ENCODE measurements around the gene PLA2G4B.

Gene PLA2G4B

GRCh38 chr15:41838400-41838897, at the start of gene PLA2G4B:
TSS of gene PLA2G4B (plus strand) at chr15:41838847. CDS start at chr15:41838914, 67 bp downstream.
- DNase-seq: no peak

DNA sequence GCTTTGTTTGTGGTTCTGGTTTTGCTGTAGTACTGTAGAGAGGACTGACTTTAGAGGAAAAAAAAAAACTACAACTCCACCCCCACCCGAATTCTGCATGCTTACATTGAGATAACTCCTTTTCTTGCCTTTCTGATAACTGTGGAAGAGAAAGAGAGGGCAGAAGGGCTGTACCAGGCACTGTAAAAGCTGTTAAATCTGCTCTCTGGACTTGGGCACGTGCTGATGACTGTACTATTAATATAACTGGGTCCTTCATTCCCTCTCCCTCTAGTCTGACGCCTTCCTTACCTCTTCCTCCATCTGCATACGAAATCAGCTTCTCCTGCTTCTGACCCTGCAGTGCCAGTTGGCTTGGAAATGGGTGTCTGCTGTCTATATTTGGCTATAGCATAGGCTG, 49.4 kb upstream of the PLA2G4B start:
- DNase-seq: no peak

DNA sequence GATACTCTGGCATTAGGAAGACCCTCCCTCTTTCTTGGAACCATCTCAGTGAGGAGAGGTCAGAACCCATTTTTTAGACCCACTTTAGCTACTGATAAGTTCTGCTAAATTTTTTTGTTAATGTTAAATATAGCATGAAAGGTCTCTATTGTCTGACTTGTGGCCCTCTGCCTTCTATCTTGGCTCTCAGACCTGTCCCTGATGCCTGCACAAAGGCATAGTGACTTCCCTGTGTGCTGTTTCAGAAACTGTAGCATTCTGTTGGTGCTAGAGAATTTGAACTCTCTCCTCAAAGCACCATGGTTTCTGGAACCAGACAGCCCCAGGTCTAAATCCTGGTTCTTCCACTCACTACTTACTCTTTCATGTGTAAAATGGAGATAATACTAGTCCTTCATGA, 49.0 kb upstream of the PLA2G4B start:
- DNase-seq: no peak

- DNase-seq: no peak
Measured at GRCh38 chr15:41790169-41790568, 48.5 kb upstream of the PLA2G4B start.

GRCh38 chr15:41790756-41791546, 47.7 kb upstream of the PLA2G4B start:
- no peak for DNase-seq

GRCh38 chr15:41791547-41791937, 47.1 kb upstream of the PLA2G4B start:
- no peak for DNase-seq

DNA sequence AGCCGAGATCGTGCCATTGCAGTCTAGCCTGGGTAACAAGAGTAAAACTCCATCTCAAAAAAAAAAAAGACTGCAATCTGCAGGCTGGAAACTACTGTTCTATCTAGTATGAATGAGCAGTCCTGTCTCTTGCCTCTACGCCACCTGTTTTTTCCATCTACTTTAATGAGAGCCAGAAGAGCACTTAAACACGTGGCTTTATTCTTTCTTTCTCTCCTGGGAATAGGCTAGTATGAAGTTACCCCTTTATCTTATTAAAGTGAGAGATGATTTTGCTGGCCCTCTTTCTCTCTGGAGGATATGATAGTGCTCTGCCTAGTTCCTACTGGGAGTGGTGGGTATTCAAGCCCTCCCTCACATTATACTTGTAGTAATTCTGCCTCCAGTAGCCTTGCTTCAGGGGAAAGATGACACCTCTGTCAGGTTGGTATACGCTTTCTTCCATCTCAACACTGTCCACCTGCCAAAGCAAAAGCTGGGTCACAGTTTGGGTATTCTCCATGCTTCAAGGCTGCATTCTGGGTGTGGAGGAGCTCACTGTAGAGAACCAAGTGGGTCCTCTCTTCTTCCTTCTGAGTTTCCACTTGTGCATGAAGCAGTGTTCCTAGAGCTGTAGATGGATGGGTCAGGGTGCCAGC, 46.5 kb upstream of the PLA2G4B start:
- DNase-seq: peak; percentile 21

- DNase-seq: no peak
Measured at GRCh38 chr15:41794081-41794480, 44.6 kb upstream of the PLA2G4B start.

GRCh38 chr15:41795996-41796856, 42.4 kb upstream of the PLA2G4B start:
- DNase-seq: peak; percentile 71

DNA sequence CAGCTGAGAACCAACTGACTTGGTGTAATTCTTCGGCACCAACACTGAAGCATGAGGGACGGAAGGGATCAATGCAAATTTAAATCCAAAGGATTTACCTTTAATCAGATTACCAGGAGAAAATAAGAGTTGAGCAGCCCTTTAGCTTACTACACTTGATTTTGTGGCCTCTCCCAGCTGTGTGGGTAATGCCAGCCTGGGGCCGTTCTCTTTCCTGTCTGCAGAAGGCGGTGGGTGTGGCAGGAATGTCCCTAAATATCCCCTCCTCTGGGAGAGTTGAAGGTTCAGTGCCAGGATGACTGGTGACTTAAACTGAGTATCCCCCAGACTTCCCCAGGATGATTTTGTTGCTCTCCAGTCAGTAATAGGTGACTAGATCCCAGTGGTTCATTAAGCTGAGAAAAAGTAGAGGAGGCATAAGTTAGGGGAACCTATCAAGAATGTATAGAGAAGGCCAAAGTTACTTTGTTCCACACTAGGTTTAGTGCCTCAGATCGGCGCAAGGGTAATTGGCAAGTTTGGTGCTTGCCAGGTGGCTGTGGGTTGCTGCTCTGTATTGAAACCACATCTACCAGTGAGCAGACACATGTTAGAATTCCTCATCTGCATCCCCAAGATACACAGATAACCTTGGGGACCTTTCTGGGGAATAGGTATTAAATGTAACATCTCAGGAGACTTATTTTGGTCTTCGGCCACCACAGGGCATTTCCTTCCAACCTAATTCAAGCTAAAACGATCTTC, 41.3 kb upstream of the PLA2G4B start:
- DNase-seq: no peak

DNA sequence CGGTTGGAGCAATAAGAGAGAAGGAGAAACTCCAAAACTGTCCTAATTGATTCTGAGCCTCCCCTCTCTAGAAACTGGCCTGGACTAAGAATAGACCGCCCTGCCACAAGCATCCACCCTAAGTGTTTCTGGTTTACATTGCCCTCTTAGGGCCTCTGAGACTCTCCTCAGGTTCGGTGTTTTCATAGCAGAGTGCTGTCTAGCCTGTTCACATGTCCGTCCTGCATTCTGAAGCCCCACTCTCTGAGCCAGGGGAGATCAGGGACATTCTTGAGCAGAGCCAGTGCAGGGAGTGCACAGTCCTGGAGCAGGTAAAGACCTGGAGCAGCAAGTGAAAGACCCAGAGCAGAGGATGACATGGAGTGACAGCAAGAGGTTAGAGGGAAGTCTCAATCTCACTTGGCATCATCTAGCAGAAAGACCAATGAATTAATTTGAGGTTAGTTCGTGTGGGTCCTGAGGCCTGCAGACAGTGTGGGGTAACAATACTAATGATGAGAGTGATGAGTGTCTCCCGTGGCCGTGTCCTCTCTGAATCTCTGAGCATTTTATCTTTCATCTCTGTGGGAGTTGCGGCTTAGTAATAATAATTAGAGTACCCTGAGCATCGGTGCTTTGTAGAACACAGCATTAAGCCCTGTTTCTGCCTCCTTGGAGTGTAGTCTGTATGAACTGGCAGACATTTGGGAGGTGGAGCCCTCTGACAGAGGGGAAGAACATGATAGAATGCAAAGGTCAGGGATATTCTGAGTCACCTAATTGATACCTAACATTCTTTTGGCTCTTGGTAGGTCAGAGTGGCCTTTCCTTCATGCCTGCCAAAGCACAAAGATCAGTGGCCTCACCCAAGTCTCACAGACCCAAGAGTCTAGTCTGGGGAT, 39.8 kb upstream of the PLA2G4B start:
- no peak for DNase-seq

DNA sequence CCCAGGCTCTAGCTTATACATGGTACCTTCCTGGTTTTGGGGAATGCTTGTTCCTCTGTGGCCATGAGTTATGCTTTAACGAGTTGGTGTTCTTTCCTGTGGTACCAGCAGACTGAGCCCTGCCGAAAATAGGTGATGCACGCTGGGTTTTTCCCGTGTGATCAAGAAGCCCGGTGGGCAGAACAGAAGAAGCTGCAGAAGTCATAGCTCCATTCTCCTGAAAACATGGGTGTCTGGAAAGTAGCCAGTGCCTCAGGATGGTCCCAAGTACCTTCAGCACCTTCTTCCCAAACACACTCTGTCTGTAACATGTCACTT, 39.2 kb upstream of the PLA2G4B start:
- no peak for DNase-seq

DNA sequence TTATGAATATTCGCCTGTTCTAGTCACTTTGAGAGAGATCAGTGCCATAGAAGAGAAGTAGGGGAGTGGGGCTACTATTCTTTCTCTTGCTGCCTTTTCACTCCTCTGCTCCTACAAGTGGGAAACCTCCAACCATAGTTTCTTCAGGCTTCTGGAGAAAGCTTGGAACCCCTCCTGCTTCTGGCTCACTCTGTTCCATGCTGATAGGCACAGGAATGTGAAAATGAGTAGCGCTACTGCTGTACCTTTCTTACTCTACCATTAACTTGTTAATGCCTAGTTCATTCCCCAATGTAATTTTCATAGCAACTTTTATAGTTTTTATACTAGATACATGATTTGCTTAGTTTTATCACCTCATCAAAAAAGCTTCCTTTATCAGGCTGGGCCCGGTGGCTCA, 37.5 kb upstream of the PLA2G4B start:
- DNase-seq: no peak

GRCh38 chr15:41801850-41802455, 36.7 kb upstream of the PLA2G4B start:
- DNase-seq: no peak

GRCh38 chr15:41804361-41804760, 34.3 kb upstream of the PLA2G4B start:
- DNase-seq: peak; percentile 25

DNA sequence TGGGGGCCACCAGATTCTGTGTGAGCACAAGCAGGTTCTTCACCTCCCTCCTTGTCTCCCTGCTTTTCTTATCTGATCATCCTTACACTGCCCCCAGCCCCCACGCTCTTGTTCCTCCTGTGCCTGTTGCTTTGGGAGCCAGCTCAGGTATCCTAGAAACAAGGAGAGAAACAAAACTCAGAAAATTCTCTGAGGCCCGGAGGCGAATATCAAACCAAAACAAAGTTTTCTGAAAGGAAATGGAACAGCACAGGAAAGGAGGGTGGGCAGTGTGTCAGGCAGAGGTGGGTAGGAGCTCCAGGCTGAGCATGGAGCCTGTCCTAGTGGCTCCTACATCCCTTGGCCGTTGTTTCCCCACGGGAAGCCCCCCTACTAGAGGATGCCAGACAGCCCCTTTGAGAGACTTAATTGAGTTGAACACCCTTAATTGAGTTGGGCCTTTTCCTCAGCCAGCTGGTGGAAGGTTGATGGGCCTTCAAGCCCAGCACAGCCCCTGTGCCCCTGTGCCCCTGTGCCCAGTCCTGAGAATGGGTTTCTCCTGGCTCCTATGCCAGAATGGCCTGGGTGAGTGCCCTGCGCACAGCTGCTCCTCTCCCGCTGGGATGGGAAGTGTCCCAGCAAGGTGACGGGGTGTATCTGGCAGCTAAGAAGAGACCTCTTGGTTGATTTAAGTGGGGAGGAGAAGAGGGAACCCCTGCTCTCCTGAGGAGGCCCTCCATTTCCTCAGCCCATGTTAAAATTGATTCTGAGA, 33.6 kb upstream of the PLA2G4B start:
- DNase-seq: peak; percentile 34

GRCh38 chr15:41805711-41806110, 32.9 kb upstream of the PLA2G4B start:
- no peak for DNase-seq

- no peak for DNase-seq
Measured at GRCh38 chr15:41806291-41807181, 32.1 kb upstream of the PLA2G4B start.

DNA sequence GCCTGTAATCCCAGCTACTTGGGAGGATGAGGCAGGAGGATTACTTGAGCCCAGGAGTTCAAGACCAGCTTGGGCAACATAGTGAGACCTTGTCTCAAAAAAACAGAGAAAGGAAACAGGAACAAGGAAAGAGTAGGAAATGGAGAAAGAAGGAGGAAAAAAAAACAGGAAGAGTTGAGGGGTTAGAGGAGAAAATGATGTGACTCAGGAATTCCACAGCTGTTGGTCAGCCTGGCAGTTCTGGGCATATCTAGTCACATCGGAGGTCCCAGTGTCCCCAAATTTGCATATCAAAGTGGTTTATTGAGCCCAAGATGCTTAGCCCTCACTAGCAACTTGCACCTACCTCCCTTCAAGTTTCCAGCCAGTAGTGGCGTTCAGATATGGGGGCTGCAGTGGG, 29.5 kb upstream of the PLA2G4B start:
- DNase-seq: no peak

All from eye (tissue), 1 donor.